Thyroid gland (tissue), 4 donors: Measurements from ENCODE around the gene AMY1B.
"Not testable (repeated sequence)": the region's sequence is repeated elsewhere in the genome, so short reads cannot be mapped to it uniquely, and the experiment has no call there.

Source experiments
- CTCF ChIP-seq, 6 experiments: fragments of 200-600 bp in 3 of 6; fragments of 450-650 bp in 3 of 6; sonication (generic) in 3 of 6; IDR thresholded peaks; one replicate each; pipeline ENCODE4 v1.5.1; 2016 to 2019; ENCODE audit warnings: antibody characterized with exemption in 6 of 6, mild to moderate bottlenecking in 2 of 6, inconsistent platforms in 1 of 6, moderate library complexity in 1 of 6
- POLR2A ChIP-seq, 2 donors: fragments of 450-650 bp; IDR thresholded peaks; one replicate each; pipeline ENCODE4 v1.6.1; 2017; ENCODE audit warnings: antibody characterized with exemption in 2 of 2, mild to moderate bottlenecking in 2 of 2, moderate library complexity in 1 of 2

DNA sequence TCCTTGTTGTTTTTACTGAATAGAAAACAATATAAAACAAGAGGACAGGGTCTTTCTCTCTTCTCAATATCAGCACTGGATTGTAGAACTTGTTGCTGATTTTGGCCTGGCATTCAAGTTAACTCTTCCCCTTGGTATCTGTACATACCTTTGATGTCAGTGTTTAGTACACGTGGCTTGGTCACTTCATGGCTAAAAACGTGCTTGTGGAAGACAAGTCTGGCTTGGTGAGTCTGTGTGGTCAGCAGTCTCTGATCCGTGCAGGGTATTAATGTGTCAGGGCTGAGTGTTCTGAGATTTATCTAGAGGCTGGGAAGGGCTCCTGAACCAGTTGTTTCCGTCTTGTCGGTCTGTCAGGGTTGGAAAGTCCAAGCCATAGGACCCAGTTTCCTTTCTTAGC lies 40.5 kb downstream of the AMY1B start, which contains the start of gene AMY1A:
- TF ChIP-seq CTCF, POLR2A (IDR thresholded peaks at IDR 0.05): not testable (repeated sequence)
